Smooth muscle cell of the brain vasculature (primary cell): ENCODE data around the gene SEMA7A.

Source experiments
- DNase-seq: peaks from one replicate; pipeline ENCODE4 v3.0.0-alpha.2; 2012; ENCODE audit warnings: low read depth, low spot score

SEMA7A gene

GRCh38 chr15:74451861-74452835 is 18.4 kb upstream of the SEMA7A start:
- DNase-seq: no peak

DNA sequence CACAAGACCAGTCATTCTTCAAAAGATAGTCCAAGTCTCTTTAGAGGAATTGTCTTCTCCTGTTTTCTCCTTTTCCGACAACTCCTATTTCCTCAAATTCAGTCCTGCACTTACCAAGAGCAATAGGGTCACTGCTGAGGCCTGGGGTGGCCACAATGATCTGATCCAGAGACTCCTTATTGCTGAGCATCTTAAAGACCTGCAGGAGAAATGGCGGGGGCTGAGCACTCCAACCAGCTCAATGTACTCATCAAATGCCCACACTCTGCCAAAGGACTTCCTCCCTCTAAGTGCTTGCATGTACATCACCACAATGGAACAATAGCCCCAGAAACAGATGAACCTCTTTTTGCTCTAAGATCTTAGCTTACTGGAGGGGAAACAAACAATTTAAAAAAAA is 17.6 kb upstream of the SEMA7A start:
- DNase-seq: no peak

GRCh38 chr15:74449643-74450205 is 16.0 kb upstream of the SEMA7A start:
- DNase-seq: no peak

GRCh38 chr15:74449095-74449494 is 15.3 kb upstream of the SEMA7A start:
- DNase-seq: no peak

DNA sequence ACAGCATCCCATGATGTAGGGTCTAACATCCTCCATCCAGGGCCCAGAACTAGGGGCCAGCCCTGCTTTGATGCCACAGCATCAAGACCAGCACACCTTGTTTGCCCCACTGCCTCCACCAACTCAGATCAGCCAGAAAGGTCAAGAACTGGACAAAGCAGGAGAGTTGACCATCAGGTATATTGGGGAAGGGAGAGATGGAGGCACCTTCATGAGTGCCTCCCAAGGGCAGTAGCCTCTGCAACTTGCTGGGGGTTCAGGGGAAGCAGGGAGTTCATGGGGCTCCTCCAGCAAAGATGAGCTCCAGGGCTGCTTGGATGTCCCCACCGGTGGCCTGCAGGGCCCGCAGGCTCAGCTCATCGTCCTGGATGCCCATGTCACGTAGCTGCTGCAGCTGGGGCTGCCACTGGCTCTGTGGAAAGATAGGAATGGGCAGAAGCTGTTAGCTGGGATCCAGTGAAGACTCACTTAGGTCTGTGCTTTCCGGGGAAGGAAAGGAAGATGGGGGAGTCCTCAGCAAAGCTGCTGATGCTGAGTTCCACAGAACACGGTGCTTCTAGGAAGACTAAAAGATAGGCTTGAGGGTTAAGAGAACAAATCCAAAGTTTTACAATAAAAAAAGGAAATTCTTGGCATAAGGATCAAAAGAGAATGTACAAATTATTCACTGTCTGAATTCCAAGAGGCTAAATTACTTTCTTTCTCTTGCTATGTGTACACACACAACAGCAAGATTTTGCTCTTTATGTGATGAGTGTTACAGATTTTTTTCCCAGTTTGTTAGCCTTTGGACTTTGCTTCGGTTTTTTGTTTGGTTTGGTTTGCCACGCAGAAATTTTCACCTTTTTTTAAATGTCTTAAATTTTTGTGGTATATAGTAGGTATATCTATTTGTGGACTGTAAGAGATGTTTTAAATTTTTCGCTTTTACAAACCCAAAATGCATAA is 12.3 kb upstream of the SEMA7A start:
- DNase-seq: no peak

- no peak for DNase-seq
Measured at GRCh38 chr15:74444106-74445062, 10.6 kb upstream of the SEMA7A start.

DNA sequence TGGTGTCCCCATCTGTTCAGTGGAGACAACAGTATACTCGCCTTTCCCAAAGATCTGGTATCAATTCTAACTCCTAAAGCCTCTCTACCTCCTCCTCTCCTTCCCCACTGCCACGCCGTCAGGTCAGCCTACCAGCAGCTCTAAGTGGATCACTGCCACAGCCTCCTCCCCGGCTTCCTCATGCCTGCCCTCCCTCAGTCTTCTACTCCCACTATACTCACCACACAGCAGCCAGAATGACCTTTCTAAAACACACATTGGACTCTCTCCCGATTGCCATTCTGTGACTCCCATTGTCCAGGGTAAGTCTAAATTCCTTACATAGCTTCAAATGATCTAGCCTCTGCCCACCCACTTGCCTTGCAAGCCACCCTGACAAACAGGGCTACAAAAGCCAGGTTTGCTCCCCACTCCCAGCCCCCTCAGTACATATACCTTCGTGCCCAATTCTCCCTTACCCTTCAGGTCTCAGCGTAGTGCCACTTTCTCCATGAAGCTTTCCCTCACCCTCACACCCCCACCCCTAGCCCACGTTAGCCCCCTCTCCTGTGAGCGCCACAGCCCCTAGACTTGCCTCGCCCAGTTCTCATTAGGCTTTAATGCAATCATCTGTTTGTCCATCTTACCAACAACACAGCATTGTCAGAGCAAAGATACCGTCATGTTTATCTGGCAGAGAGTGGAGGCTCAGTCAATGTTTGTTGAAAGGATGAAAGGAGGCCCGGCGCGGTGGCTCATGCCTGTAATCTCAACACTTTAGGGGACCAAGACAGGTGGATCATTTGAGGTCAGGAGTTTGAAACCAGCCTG is 9.5 kb upstream of the SEMA7A start:
- no peak for DNase-seq

GRCh38 chr15:74442604-74443003 is 8.8 kb upstream of the SEMA7A start:
- DNase-seq: no peak

DNA sequence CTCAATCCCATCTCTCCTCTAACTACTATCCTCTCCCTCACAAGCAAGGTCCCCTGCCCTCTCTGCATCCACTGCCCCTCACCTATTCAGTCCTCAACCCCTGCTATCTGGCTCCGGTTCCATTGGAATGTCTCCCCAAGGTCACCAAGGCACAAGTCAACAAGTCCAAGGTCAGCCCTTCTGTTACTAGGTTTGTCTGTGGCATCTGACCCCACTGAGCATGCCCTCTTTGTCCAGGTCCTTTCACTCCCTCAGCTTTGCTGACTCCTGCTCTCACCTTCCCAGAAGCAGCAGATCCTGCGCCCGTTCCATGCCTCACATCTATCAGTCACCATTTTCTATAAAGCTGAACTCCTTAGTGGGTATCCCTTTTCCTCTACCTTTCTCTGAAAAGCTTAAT is 8.3 kb upstream of the SEMA7A start:
- DNase-seq: no peak

DNA sequence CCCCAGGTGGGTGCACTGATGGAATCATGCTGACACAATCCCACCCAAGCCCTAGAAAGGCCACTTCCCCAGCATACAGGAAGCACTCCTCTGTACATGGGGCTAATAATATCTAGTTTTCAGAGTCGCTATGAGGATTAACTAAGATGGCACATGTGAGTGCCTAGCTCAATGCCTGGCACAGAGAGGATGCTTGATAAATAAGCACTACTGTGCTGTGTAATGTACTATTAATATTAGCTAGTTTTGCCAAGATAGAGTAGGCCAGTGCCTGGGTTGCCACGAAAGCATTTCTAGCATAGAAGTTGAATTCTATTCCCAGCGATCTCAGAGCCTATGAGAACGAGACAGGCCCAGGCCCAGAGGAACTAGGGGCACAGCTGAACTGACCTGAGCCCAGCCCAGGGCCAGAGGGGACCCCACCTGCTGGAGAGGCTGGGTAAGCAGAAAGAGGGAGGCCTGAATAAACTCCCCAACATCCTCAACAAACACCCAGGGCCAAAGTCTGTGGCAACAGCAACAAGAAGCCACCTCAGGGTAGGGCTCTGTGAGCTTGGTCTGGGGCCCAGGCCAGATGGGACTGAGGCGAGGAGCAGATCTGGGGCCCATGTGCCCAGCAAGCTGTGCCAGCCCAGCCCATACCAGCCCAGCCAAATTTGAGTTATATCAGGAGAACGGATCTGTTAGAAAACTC is 7.6 kb upstream of the SEMA7A start:
- no peak for DNase-seq

- no peak for DNase-seq
Measured at GRCh38 chr15:74438721-74439316, 5.1 kb upstream of the SEMA7A start.

DNA sequence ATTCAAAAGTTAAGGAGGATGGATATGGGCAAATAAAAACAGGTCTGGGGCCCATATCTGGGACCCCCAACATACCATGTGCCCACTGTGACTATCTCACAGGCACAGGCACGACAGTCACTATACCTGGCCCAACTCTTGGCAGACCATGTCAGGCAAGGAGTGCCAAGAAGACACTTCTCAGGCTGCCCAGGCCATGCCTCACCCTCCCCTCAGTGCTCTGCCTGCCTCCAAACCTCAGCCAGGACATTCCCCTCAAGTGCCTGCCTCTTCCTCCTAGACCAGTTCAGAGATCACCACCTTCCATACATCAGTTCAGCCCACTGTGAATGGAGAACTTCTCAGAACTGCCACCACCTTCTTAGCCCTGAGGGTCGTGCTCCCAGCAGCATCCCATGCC is 4.4 kb upstream of the SEMA7A start:
- DNase-seq: no peak

DNA sequence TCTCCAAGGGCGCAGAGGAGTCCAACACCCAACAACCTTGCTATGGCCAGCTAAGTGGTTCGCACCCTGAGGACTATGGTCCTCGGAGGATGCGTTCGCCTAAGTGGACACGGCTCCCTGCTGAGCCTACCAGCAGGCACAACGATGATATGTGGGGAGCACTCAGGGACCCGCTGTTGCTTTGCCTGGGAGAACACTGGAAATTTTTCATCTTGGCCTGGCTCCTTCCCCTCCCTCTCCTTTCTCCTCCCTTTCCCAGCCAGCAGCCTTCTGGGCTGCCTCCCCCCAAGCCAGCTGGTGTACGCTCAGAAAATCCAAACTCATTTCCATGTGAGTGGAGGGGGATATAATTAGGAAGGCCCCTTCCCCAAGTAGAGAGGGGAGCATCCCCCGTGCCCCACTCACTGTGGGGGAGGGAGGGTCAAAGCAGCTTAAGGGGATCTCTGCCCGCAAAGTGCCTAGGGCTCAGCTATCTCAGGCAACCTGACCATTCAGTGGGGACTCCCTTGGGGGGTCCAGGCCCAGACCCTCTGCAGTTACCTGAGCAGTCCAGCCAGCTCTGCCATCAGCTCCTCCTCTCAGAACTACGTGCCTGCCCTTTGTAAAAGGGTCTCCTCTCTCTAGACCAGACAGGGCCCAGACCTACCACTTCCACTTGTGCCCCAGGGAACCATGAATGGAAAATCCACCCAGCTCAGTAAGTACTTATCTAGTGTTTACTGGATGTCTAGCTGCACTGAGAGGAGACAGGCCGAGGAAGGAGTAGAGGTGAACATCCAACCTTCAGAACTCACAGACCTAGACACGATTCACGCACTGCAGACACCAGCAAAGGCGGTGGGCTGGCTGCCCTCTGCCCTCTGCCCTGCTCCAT is 742 bp upstream of the SEMA7A start:
- no peak for DNase-seq

DNA sequence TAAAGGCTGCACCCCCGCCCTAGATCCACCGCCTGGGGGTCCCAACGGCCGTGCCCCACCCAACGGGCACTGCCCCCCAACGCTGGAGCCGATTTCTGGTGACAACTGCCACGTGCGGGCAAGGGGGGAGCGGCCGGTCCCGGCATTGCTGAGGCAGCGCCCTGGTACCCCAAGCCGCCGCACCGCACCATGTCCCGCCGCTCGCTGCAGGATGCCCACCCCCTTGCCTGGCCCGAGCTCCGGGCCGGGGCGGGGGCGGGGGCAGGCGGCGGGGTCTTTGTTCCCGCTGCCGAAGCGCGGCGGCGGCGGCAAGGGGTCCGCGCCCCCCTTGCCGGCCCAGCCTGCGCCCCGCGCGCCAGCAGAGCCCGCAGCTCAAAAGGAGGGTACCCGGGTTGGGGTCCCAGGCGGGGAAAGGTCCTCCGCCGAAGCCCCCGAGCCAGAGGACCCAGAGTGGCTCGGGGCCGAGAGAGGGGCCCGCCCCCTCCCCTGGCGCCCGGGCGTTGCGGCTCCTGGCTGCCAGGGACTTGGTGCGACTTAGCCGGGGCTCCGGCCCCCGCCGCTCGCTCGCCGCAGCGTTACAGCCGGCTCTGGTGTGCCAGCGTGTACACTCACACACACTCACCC is 678 bp downstream of the SEMA7A start:
- no peak for DNase-seq

- no peak for DNase-seq
Measured at GRCh38 chr15:74432271-74432967, 1.3 kb downstream of the SEMA7A start.

DNA sequence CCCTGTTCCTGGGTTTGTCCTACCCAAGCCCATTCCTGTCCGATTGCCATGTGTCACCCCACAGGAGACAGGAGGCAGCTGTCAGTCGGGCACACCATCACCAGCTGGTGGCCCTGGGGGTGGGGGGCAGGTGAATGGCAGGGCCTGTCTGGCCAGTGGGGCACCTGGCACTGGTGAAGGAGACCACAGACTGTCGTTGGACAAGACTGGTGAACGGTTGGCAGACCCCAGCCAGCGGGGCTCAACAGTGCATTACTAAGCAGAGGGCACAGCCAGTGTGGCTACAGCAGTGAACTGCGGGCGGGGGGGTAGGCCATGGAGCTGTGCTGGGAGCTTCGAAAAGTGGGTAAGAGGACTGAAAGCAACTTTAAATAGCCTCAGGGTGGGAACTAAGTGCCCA is 2.1 kb downstream of the SEMA7A start:
- no peak for DNase-seq

- DNase-seq: no peak
Measured at GRCh38 chr15:74431116-74431515, 2.6 kb downstream of the SEMA7A start.
